HG03432 (cell line): Measurements from ENCODE around the gene SRCAP.

ENCODE experiments used
- ATAC-seq: cut with Tn5 transposase; IDR thresholded peaks from one replicate; pipeline ENCODE4 v1.9.1; 2021; ENCODE audit warnings: mild to moderate bottlenecking, moderate library complexity; ENCODE audit not compliant: unreplicated experiment

SRCAP gene

GRCh38 chr16:30787613-30788378 lies 88.8 kb downstream of the SRCAP start:
- ATAC-seq = no peak
